Activated naive CD4-positive, alpha-beta T cell treated with anti-CD3 and anti-CD28 coated beads, Interleukin-2, amount 10 ng/mL, durations not matched to agents 7 days and 5 days (primary cell): ENCODE data around the gene DHRS7B.
"Not testable (repeated sequence)": the region's sequence is repeated elsewhere in the genome, so short reads cannot be mapped to it uniquely, and the experiment has no call there.

Source experiments
- CTCF ChIA-PET: fragments of 350-600 bp; sonication (Branson Sonifier 250); formaldehyde crosslinking; loops from one replicate; lab custom pipeline; 2021; ENCODE audit warnings: antibody characterized with exemption; lab: Charles Lee
- DNase-seq: peaks from one replicate; pipeline ENCODE4 v3.0.0-alpha.2; 2020
- H3K27ac Mint-ChIP-seq: one replicate; pipeline ENCODE4 v1.8.0; 2021; ENCODE audit warnings: mild to moderate bottlenecking, moderate library complexity, mixed read lengths
- H3K27me3 Mint-ChIP-seq: one replicate; pipeline ENCODE4 v1.8.0; 2021; ENCODE audit warnings: mild to moderate bottlenecking, mixed read lengths
- H3K36me3 Mint-ChIP-seq: one replicate; pipeline ENCODE4 v1.8.0; 2021; ENCODE audit warnings: mixed read lengths
- H3K4me1 Mint-ChIP-seq: one replicate; pipeline ENCODE4 v1.8.0; 2021; ENCODE audit warnings: mixed read lengths
- H3K4me3 Mint-ChIP-seq: one replicate; pipeline ENCODE4 v1.8.0; 2021; ENCODE audit warnings: mild to moderate bottlenecking, moderate library complexity, mixed read lengths
- H3K9me3 Mint-ChIP-seq: one replicate; pipeline ENCODE4 v1.8.0; 2021; ENCODE audit warnings: mixed read lengths

Gene DHRS7B

DNA sequence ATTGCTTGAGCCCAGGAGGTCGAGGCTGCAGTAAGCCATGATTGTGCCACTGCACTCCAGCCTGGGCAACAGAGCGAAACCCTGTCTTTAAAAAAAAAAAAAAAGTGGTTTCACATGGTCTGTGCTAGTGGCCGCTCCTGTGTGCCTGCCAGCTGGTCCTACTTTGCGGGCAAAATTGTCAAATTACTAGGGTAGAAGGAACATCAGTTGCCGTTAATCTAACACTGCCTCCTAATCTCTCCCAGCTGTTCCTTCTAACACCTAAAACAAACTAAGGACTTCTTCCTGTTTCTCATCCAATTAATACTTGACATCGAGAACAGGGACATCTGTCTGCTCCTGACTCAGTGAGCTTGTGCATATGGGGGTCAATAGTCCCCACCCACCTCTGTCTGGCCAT, 63.3 kb downstream of the DHRS7B start:
- H3K36me3 Mint-ChIP-seq = peaks cover 28% of the 10 kb centered on the region
- CTCF ChIA-PET = no interaction called here
- no peak overlapping the region for H3K27ac Mint-ChIP-seq

DNA sequence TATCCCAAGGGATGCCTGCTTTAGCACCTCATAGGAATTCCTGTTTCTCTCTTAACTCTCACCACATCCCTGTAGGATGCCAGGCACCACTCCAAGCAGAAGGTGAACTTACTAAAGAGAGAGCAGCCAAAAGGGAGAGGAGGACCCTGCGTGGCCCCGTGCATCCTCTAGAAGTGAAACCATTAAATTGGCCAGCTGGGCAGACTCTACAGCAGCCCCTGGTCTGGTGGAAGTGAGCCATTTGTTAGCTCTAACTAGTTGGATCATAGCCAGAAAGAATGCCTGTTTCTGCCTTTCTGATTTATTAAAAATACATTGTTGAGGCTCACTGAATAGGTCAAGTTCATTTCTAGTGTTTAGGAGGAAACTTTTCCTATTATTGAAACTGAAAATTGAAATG, 64.9 kb downstream of the DHRS7B start:
- CTCF ChIA-PET = no interaction called here
- Mint-ChIP-seq H3K27me3 (no peaks in the 10 kb centered on the region), H3K9me3 (no peaks in the 10 kb centered on the region), H3K4me3 (no peak overlapping the region), H3K27ac (no peak overlapping the region), H3K36me3 (peaks cover 26% of the 10 kb centered on the region), H3K4me1 (no peaks in the 10 kb centered on the region)
- DNase-seq = no peak

More for the DNA sequence above, 63.3 kb downstream of the DHRS7B start:
- H3K4me3 Mint-ChIP-seq = no peak overlapping the region
- H3K27me3 Mint-ChIP-seq = no peaks in the 10 kb centered on the region
- no peak for DNase-seq
- H3K9me3 Mint-ChIP-seq = no peaks in the 10 kb centered on the region
- no peaks in the 10 kb centered on the region for H3K4me1 Mint-ChIP-seq

DNA sequence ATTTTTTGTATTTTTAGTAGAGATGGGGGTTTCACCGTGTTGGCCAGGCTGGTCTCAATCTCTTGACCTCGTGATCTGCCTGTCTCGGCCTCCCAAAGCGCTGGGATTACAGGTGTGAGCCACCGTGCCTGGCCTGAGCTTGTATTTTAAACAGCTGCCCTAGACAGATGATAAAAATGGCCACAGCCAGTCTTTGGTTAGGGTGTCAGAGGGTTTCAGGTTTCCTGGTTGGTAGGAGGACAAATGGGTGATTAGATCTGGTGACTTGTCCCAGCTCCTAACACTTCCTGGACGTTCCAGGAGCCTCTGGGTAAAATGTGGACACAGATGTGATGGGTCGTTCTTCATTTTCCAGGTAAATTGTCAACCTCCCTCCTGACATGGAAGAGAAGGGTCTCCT, 65.7 kb downstream of the DHRS7B start:
- H3K36me3 Mint-ChIP-seq = peaks cover 32% of the 10 kb centered on the region
- CTCF ChIA-PET, H3K27me3 Mint-ChIP-seq, H3K4me1 Mint-ChIP-seq, DNase-seq, H3K27ac Mint-ChIP-seq, H3K4me3 Mint-ChIP-seq, H3K9me3 Mint-ChIP-seq: not testable (repeated sequence)

DNA sequence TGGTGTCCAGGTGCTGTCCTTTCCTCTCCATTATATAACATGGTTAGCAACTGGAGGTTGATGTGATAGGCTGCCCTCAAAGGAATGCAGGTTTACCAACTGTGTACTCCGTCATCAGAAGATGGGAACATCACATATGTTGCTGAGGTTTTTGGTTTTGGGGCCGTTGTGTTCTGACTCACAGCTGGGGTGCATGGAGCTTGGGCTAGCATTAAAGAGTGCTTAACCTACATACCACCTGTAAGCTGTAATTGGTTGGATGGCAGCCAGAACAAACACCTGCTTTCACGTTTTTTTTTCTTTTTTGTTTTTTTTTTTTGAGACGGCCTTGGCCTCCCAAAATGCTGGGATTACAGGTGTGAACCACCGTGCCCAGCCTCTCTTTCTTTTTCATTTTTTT, 66.3 kb downstream of the DHRS7B start:
- Mint-ChIP-seq H3K4me3 (no peak overlapping the region), H3K27ac (peak overlapping the region; percentile 14), H3K36me3 (peaks cover 38% of the 10 kb centered on the region), H3K4me1 (no peaks in the 10 kb centered on the region), H3K9me3 (no peaks in the 10 kb centered on the region), H3K27me3 (no peaks in the 10 kb centered on the region)
- CTCF ChIA-PET = no interaction called here
- DNase-seq = no peak

DNA sequence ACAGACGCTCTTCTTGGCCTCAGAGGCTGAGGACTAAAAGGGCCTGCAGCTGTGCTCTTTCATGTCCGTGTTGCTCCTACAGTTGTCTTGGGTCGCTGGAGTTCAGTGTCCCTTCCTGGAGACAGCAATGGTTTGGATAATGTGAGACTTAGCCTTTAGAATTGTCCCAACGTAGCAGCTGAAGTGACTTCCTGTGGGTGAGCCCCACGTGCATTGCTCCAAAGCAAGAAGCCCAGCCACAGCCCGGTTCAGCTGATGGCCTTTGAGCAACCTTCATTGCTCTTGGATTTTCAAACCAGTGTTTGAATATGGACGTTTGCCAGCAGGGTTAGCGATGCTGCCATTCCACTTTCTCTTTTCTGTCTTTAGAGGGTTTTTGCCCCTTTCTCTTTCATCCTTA, 67.5 kb downstream of the DHRS7B start:
- DNase-seq = no peak
- H3K27me3 Mint-ChIP-seq = no peaks in the 10 kb centered on the region
- no peaks in the 10 kb centered on the region for H3K9me3 Mint-ChIP-seq
- CTCF ChIA-PET = interaction anchor here (1.6 kb wide), 1 partner anchor 73 kb away, joined by 5 read pairs; no protein-coding TSS in a partner anchor
- H3K36me3 Mint-ChIP-seq = peaks cover 40% of the 10 kb centered on the region
- no peak overlapping the region for H3K4me3 Mint-ChIP-seq
- peak overlapping the region; percentile 67 for H3K27ac Mint-ChIP-seq
- H3K4me1 Mint-ChIP-seq = no peaks in the 10 kb centered on the region

DNA sequence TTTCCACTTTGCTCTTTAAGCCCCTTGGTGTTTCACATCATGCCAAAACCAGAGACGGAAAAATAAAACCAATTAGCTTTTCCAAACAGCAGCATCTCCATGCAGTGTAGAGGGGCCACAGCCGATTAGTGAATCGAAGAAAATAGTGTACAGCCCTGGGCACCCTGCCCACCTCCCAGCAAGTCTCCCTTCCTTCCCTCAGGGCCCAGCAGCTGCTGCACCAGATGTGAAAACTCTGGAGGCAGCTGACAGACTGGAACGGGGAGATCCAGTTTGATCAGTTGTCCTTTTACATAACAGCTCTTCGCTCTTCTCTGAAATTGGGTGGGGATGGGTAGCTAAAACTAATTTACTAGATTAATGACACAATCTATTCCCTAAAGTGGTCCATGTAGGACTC, 67.9 kb downstream of the DHRS7B start:
- DNase-seq = no peak
- no peaks in the 10 kb centered on the region for H3K9me3 Mint-ChIP-seq
- H3K27ac Mint-ChIP-seq = no peak overlapping the region
- H3K4me3 Mint-ChIP-seq = no peak overlapping the region
- H3K27me3 Mint-ChIP-seq = no peaks in the 10 kb centered on the region
- H3K36me3 Mint-ChIP-seq = peaks cover 40% of the 10 kb centered on the region
- H3K4me1 Mint-ChIP-seq = no peaks in the 10 kb centered on the region
- CTCF ChIA-PET = interaction anchor here (1.6 kb wide), 1 partner anchor 74 kb away, joined by 5 read pairs; no protein-coding TSS in a partner anchor

DNA sequence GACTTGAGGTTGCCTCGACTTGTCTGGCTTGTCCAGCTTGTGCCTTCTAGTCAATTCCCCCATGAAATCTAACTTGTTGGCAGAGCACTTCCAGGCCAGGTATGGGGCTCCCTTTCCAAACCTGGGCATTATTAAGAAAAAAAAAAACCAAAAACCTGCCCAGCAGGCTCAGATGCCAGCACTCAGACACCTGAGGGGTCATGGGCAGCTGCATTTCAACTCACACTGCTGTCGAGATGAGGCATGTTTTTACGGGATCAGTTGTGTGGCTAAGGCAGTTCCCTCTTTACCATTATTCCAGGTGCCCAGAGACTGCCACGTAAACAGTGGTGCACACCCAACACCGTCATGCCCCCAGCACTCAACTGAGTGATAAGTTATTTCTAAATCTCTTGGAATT, 69.4 kb downstream of the DHRS7B start:
- no peaks in the 10 kb centered on the region for H3K27me3 Mint-ChIP-seq
- H3K27ac Mint-ChIP-seq = peak overlapping the region; percentile 9
- DNase-seq = no peak
- no peaks in the 10 kb centered on the region for H3K9me3 Mint-ChIP-seq
- CTCF ChIA-PET = no interaction called here
- no peaks in the 10 kb centered on the region for H3K4me1 Mint-ChIP-seq
- H3K4me3 Mint-ChIP-seq = no peak overlapping the region
- H3K36me3 Mint-ChIP-seq = peaks cover 31% of the 10 kb centered on the region

DNA sequence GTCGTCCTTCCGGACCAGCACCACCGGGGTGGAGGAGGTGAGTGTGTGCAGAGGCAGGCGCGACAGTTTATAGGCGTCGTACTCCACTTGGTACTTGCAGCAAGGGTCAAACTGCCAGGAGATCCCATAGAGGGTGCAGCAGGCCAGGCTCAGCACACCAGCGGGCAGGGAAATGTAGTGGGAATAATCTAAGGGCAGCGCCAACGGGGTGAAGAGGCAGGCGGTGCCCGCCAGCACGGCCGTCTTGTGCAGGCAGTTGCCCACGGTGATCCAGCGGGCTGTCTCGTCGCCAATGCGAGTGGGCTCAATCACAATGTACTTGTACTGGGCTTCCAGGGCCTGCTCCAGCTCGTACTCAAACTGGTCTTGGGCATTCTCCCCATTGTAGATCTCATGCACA, 71.6 kb downstream of the DHRS7B start:
- Mint-ChIP-seq H3K27ac (no peak overlapping the region), H3K36me3 (peaks cover 25% of the 10 kb centered on the region), H3K9me3 (no peaks in the 10 kb centered on the region), H3K4me1 (no peaks in the 10 kb centered on the region), H3K4me3 (no peak overlapping the region), H3K27me3 (no peaks in the 10 kb centered on the region)
- no peak for DNase-seq
- CTCF ChIA-PET = no interaction called here

DNA sequence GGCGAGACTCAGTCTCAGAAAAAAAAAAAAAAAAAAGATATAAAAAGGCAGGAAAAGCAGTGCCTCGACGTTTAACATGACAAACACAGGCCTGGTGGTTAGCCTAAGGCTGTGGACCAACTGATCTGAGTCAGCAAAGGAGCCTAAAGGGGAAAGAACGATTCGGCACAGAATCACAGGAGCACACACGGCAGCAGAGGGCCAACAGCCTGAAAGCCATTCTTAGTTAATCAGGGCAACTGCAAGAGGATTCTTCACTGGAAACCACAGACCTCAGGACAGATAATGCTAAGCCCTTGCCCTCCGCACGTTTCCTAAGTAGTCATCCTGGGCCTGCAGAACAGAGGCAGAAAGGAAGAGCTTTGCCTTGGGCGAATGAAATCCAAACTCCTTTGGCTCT, 72.5 kb downstream of the DHRS7B start:
- Mint-ChIP-seq H3K27ac (no peak overlapping the region), H3K4me1 (no peaks in the 10 kb centered on the region), H3K27me3 (no peaks in the 10 kb centered on the region), H3K36me3 (peaks cover 23% of the 10 kb centered on the region), H3K9me3 (no peaks in the 10 kb centered on the region), H3K4me3 (no peak overlapping the region)
- CTCF ChIA-PET = no interaction called here
- no peak for DNase-seq

DNA sequence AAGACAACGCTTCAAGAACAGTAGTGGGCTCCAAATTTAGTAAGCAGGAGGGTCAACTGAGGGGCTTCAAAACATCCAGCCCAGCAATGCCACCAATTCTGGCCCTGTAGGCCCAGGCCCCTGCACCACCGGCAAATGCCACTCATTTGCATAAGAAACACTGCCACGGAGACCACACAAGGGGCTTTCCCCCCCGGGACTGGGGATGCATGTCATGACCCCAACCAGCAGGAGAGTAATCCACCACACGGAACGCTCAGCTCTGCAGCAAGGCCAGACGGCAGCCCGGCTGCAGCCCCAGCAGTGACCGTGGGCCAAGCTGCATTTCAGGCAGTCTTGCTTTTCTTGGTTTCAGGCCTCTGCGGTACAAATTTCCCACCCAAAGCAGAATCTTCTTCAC, 73.1 kb downstream of the DHRS7B start:
- CTCF ChIA-PET = no interaction called here
- DNase-seq = no peak
- Mint-ChIP-seq H3K4me3 (no peak overlapping the region), H3K9me3 (no peaks in the 10 kb centered on the region), H3K27ac (no peak overlapping the region), H3K36me3 (peaks cover 20% of the 10 kb centered on the region), H3K4me1 (no peaks in the 10 kb centered on the region), H3K27me3 (no peaks in the 10 kb centered on the region)

DNA sequence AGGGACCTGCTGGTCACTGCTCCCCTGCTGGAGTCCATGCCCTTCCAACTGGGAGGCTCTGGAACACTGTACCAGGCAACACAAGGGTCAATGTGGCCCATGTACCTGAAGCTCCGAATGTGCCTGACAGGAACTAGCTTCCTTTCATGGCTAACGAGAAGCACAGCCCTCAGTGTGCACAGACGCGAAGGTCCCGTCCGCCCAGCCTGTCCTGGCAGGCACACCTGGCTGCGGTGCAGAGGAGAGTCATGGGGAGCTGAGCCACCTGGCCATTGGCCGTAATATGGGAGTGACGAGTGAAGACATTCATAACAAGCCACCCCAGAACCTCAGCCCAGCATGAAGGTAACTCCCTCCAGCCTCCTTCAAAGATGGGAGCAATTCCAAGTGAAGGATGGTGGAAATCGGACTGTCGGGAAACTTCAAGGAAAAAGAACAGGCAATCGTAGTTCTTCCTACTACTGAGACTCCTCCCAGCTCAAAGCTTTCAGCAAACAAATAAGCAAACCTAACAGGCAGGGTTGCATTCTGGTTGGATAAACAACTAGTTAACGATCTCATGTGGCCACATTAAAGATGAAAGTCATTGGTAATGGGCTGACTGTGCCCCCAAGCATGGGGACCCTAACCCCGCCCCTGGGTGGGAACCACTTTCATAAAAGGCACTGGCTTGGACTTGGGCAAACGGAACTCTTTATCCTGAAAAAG, 74.0 kb downstream of the DHRS7B start:
- Mint-ChIP-seq H3K27ac (no peak overlapping the region), H3K9me3 (no peaks in the 10 kb centered on the region), H3K27me3 (no peaks in the 10 kb centered on the region), H3K4me1 (no peaks in the 10 kb centered on the region), H3K4me3 (no peak overlapping the region), H3K36me3 (peaks cover 20% of the 10 kb centered on the region)
- no peak for DNase-seq
- CTCF ChIA-PET = no interaction called here

DNA sequence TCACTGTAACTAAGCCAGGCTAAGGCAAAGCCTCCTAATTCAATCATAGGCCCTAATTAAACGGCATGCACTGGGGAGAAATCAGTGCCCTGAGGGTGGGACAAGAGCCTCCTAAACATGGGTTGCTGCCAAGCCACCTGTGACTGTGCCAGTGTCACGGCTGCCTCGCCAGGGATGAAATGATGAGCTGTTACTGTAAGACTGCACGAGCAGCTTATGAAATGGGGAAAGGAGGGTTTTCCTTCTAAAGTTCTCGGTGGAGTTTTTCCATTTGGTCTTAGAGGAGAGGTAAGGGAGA, 74.5 kb downstream of the DHRS7B start:
- Mint-ChIP-seq H3K4me1 (no peaks in the 10 kb centered on the region), H3K27me3 (no peaks in the 10 kb centered on the region), H3K27ac (no peak overlapping the region), H3K36me3 (peaks cover 20% of the 10 kb centered on the region), H3K9me3 (no peaks in the 10 kb centered on the region), H3K4me3 (no peak overlapping the region)
- CTCF ChIA-PET = no interaction called here
- DNase-seq = no peak

DNA sequence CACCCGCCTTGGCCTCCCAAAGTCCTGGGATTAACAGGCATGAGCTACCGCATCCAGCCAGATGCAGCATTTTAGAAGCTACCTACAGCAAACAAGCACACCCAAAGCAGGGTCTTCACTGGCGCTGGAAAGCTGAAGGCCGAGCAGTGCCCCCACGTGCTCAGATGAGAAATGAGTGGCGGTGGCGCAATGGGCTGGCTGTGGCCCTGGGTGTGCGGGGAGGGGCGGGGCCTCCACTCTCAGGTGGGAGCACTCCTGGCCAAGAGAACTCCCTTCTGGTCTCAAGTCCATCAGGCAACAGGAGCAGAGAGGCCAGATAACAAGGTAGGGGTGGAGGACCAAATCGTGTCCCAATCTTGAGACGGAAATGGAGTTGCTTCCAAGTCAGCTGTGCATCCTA, 75.1 kb downstream of the DHRS7B start:
- Mint-ChIP-seq H3K27me3 (no peaks in the 10 kb centered on the region), H3K4me1 (no peaks in the 10 kb centered on the region), H3K36me3 (peaks cover 15% of the 10 kb centered on the region), H3K9me3 (no peaks in the 10 kb centered on the region), H3K27ac (no peak overlapping the region), H3K4me3 (no peak overlapping the region)
- CTCF ChIA-PET = no interaction called here
- DNase-seq = no peak

DNA sequence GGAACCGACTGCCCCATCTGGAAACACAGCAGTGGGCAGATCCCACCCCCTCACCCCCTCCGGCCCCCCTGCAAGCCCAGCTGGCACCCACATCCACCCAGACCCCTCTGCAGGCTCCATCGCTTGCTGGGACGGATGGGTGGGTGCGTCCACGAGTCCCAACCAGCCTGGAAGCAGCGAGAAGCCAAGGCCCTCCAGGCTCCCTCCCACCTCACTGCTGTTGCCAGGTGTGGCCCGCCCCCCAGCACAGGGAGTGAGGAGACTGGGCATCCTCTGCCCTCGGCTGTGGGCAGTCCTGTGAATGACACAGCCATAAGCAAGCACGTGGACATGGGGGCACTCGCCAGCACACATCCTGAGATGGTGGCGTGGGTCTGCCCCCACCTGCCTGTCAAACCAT, 75.7 kb downstream of the DHRS7B start:
- CTCF ChIA-PET = no interaction called here
- H3K4me1 Mint-ChIP-seq = no peaks in the 10 kb centered on the region

DNA sequence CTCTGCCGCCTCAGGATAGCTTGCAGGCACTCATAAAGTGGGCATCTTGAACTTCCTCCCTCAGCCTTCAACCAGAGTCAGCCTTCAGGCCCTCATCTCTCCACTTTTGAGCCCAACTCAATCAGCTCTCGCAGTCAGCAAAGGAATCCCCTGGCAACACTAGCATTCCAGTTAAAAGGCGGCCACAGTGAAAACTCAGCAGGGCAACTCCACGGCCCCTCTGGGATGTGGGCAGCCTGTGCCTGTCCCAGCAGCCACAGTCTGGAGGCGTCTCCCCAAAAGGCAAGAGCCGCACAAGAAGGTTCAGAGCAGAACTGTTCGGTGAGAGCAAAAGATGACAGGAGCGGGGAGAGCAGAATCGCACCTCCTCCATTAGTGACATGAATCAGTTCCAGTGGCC, 78.2 kb downstream of the DHRS7B start:
- Mint-ChIP-seq H3K27me3 (no peaks in the 10 kb centered on the region), H3K4me1 (peaks cover 2% of the 10 kb centered on the region), H3K36me3 (peaks cover 5% of the 10 kb centered on the region), H3K9me3 (no peaks in the 10 kb centered on the region), H3K4me3 (no peak overlapping the region), H3K27ac (no peak overlapping the region)
- DNase-seq = no peak
- CTCF ChIA-PET = no interaction called here

More for the DNA sequence above, 75.7 kb downstream of the DHRS7B start:
- Mint-ChIP-seq H3K27me3 (no peaks in the 10 kb centered on the region), H3K4me3 (no peak overlapping the region), H3K36me3 (peaks cover 9% of the 10 kb centered on the region), H3K27ac (no peak overlapping the region), H3K9me3 (no peaks in the 10 kb centered on the region)
- DNase-seq = no peak

DNA sequence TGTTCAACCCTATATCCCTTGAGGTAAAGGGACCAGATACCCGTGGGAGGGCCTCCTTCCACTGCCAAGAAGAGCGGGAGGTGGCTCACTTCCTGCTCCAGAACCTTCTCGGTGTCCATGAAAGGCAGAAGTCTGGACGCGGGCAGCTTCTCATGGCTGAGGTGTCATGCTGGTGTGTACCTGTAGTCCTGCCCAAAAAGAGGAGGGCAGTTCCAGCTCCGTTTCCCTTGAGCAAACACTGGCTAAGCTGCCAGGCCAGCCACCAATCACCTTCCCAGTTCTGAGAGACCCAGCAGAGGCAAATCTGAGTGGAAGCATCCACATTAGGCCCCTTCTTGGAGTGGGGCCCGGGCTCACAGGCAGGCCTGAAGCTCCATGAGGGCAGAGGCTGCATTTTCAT, 81.6 kb downstream of the DHRS7B start:
- Mint-ChIP-seq H3K27ac (no peak overlapping the region), H3K27me3 (no peaks in the 10 kb centered on the region), H3K4me1 (peaks cover 32% of the 10 kb centered on the region), H3K9me3 (no peaks in the 10 kb centered on the region), H3K36me3 (peaks cover 15% of the 10 kb centered on the region), H3K4me3 (no peak overlapping the region)
- CTCF ChIA-PET = no interaction called here
- DNase-seq = no peak
